Body of pancreas (tissue), 4 donors: ENCODE data around the gene PDZRN3.

Experiments
- CTCF ChIP-seq, 7 experiments: fragments of 450-650 bp in 4 of 7; fragments of 200-600 bp in 3 of 7; sonication (generic) in 3 of 7; IDR thresholded peaks; one replicate each; pipeline ENCODE4 v1.5.1; 2016 to 2019; ENCODE audit warnings: antibody characterized with exemption in 7 of 7
- POLR2A ChIP-seq, 3 donors: fragments of 450-650 bp; IDR thresholded peaks; one replicate each; pipeline ENCODE4 v1.6.1; 2016; ENCODE audit warnings: antibody characterized with exemption in 3 of 3, mild to moderate bottlenecking in 2 of 3

GRCh38 chr3:73609315-73609641 lies 15.5 kb downstream of the PDZRN3 start:
- no peak for TF ChIP-seq CTCF (IDR thresholded peaks at IDR 0.05)
- no peak for TF ChIP-seq POLR2A (IDR thresholded peaks at IDR 0.05)
